HG03060 (cell line): ENCODE results near the gene WDR90.

ENCODE experiments used
- ATAC-seq: cut with Tn5 transposase; IDR thresholded peaks from one replicate; pipeline ENCODE4 v1.9.1; 2021; ENCODE audit warnings: low read depth, moderate number of reproducible peaks; ENCODE audit not compliant: unreplicated experiment

WDR90 gene

GRCh38 chr16:716768-717325, 67.7 kb downstream of the WDR90 start:
- ATAC-seq: no peak
